ENCODE results near the gene DCP1A. TPM values are rescaled to one million over a fixed set of nuclear protein-coding genes. Genes with fewer than 3 reads are reported as not detected.
"Not testable (repeated sequence)": the region's sequence is repeated elsewhere in the genome, so short reads cannot be mapped to it uniquely, and the experiment has no call there.

The DCP1A gene
- total RNA-seq, 1 experiment from 2014 or later, result 32.9 TPM

DNA sequence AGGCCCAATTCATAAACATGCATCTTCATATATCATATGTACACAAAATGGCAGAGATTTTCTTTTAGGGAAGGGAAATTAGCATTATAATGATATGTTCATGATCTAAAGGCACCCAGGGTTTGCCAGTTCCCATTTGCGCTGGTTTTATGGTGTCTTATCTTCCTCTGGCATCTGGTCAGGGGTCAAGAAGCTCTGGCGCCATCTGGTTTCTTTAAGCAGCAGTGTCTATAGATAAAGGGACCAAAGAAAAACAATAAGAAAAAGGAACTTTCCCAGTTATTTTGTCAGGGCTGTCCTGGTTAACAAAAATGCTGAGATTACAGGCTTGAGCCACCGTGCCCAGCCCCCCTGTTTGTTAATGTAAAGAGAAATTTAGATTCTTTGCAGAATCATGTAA, 3.3 kb upstream of the DCP1A start:
- DNase-seq, result peak; percentile 65 to 78
- Mint-ChIP-seq H3K36me3 (ENCODE audit: insufficient read depth, unreplicated experiment) (peaks cover 20% of the 10 kb centered on the region), H3K4me3 (ENCODE audit: unreplicated experiment) (peak overlapping the region; percentile 48), H3K9me3 (ENCODE audit: unreplicated experiment) (no peaks in the 10 kb centered on the region), H3K27ac (ENCODE audit: unreplicated experiment) (peak overlapping the region; percentile 55), H3K4me1 (ENCODE audit: low read depth, unreplicated experiment) (peaks cover 20% of the 10 kb centered on the region), H3K27me3 (ENCODE audit: insufficient read depth, unreplicated experiment) (no peaks in the 10 kb centered on the region)
- TF ChIP-seq, protein P1, sequence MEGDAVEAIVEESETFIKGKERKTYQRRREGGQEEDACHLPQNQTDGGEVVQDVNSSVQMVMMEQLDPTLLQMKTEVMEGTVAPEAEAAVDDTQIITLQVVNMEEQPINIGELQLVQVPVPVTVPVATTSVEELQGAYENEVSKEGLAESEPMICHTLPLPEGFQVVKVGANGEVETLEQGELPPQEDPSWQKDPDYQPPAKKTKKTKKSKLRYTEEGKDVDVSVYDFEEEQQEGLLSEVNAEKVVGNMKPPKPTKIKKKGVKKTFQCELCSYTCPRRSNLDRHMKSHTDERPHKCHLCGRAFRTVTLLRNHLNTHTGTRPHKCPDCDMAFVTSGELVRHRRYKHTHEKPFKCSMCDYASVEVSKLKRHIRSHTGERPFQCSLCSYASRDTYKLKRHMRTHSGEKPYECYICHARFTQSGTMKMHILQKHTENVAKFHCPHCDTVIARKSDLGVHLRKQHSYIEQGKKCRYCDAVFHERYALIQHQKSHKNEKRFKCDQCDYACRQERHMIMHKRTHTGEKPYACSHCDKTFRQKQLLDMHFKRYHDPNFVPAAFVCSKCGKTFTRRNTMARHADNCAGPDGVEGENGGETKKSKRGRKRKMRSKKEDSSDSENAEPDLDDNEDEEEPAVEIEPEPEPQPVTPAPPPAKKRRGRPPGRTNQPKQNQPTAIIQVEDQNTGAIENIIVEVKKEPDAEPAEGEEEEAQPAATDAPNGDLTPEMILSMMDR (IDR thresholded peaks at IDR 0.05; ENCODE audit: insufficient read depth in 1 of 2, low read depth in 1 of 2, low read length in 1 of 2, severe bottlenecking in 1 of 2, unreplicated experiment in 1 of 2), result peak; percentile 22 to 63
- peaks cover 3% of the 10 kb centered on the region; the same call in 1 of the 2 replicates for H3K9me3 ChIP-seq
- ChIA-PET POLR2A (no interaction called here), CTCF (interaction anchor here (1.0 to 1.3 kb wide), 2 partner anchors 131 to 148 kb away, joined by 3 read pairs; no protein-coding TSS in a partner anchor)
- no peaks in the 10 kb centered on the region for H3K27me3 ChIP-seq (replicated peaks; ENCODE audit: control insufficient read depth, insufficient read depth, low read length)
- no peaks in the 10 kb centered on the region for H3K36me3 ChIP-seq (ENCODE audit: control insufficient read depth, insufficient read depth, low read length)
- H3K4me1 ChIP-seq, result peaks cover 25% of the 10 kb centered on the region
- no peak overlapping the region for H3K4me3 ChIP-seq (ENCODE audit: low read depth, low read length)
- intact Hi-C loops (cut with micrococcal nuclease; ENCODE audit: unreplicated experiment), result loop anchor here (1.0 to 5.0 kb wide), 2 partner anchors 51 to 128 kb away; no protein-coding TSS in a partner anchor
- no TSS peak for BruUV-seq (replicated peaks)

DNA sequence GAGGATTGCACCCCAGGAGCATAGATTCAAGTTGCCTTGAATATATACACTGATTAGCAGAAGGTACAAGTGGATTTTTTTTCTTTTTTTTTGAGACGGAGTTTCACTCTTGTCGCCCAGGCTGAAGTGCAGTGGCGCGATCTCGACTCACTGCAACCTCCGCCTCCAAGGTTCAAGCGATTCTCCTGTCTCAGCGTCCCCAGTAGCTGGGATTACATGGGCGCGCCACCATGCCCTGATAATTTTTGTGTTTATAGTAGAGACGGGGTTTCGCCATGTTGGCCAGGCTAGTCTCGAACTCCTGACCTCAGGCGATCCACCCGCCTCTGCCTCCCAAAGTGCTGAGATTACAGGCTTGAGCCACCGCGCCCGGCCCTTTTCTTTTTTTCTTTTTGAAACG, 775 bp upstream of the DCP1A start:
- H3K27me3 Mint-ChIP-seq (ENCODE audit: insufficient read depth, unreplicated experiment); BruUV-seq (replicated peaks); H3K9me3 Mint-ChIP-seq (ENCODE audit: unreplicated experiment); H3K9me3 ChIP-seq; DNase-seq; H3K27me3 ChIP-seq (replicated peaks; ENCODE audit: control insufficient read depth, insufficient read depth, low read length); H3K36me3 ChIP-seq (ENCODE audit: control insufficient read depth, insufficient read depth, low read length); intact Hi-C loops (cut with micrococcal nuclease; ENCODE audit: unreplicated experiment): not testable (repeated sequence)
- ChIA-PET CTCF (interaction anchor here (1.0 kb wide), 1 partner anchor 9 kb away, joined by 3 read pairs; no protein-coding TSS in a partner anchor), POLR2A (interaction anchor here (0.9 kb wide), 1 partner anchor 24 kb away, joined by 3 read pairs; no protein-coding TSS in a partner anchor)
- Mint-ChIP-seq H3K36me3 (ENCODE audit: insufficient read depth, unreplicated experiment) (peaks cover 27% of the 10 kb centered on the region), H3K4me1 (ENCODE audit: low read depth, unreplicated experiment) (peaks cover 20% of the 10 kb centered on the region), H3K4me3 (ENCODE audit: unreplicated experiment) (peak overlapping the region; percentile 91), H3K27ac (ENCODE audit: unreplicated experiment) (peak overlapping the region; percentile 98)
- peaks cover 33% of the 10 kb centered on the region for H3K4me1 ChIP-seq
- peak overlapping the region; percentile 100 for H3K4me3 ChIP-seq (ENCODE audit: low read depth, low read length)

DNA sequence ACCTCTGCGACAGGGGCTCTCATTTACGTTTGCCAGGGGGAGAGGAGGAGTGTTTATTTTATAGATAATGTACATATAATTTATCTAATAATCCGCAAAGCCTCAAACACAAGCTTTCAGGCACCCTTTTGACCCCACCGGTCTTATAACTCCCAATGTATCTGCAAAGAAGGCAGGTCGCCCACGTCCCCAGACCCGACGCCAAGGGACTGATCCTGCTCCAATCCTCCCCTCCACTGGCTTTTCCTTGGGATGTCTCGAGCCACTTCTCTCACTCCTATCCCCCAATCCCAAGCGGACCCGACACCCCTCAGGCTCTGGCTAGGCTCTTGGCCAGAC, 452 bp downstream of the DCP1A start:
- Mint-ChIP-seq H3K4me3 (ENCODE audit: unreplicated experiment) (peak overlapping the region; percentile 91), H3K36me3 (ENCODE audit: insufficient read depth, unreplicated experiment) (peaks cover 32% of the 10 kb centered on the region), H3K27me3 (ENCODE audit: insufficient read depth, unreplicated experiment) (no peaks in the 10 kb centered on the region), H3K27ac (ENCODE audit: unreplicated experiment) (peak overlapping the region; percentile 98), H3K4me1 (ENCODE audit: low read depth, unreplicated experiment) (peaks cover 30% of the 10 kb centered on the region), H3K9me3 (ENCODE audit: unreplicated experiment) (no peaks in the 10 kb centered on the region)
- Histone ChIP-seq H3K4me3 (ENCODE audit: low read depth, low read length) (peak overlapping the region; percentile 100), H3K27me3 (replicated peaks; ENCODE audit: control insufficient read depth, insufficient read depth, low read length) (no peaks in the 10 kb centered on the region), H3K36me3 (ENCODE audit: control insufficient read depth, insufficient read depth, low read length) (no peaks in the 10 kb centered on the region), H3K9me3 (no peaks in the 10 kb centered on the region), H3K4me1 (peaks cover 45% of the 10 kb centered on the region)
- ChIA-PET CTCF (interaction anchor here (1.0 kb wide), 1 partner anchor 10 kb away, joined by 3 read pairs; no protein-coding TSS in a partner anchor), POLR2A (no interaction called here)
- no peak for DNase-seq
- TF ChIP-seq, protein P1 (IDR thresholded peaks at IDR 0.05; ENCODE audit: insufficient read depth in 1 of 2, low read depth in 1 of 2, low read length in 1 of 2, severe bottlenecking in 1 of 2, unreplicated experiment in 1 of 2), result no peak
- BruUV-seq (replicated peaks), result no TSS peak
- intact Hi-C loops (cut with micrococcal nuclease; ENCODE audit: unreplicated experiment), result no loop called here
